HEK293 (cell line): ENCODE measurements around the gene ITGB2.

Experiments used
- CTCF ChIA-PET: fragments of 350-600 bp; formaldehyde crosslinking; extraction: SDS; loops from one replicate; lab custom pipeline; 2021; ENCODE audit warnings: antibody characterized with exemption; lab: Yijun Ruan, JAX
- POLR2A ChIA-PET: fragments of 300-600 bp; formaldehyde crosslinking; extraction: SDS; loops from one replicate; lab custom pipeline; 2020; ENCODE audit warnings: antibody characterized with exemption, inconsistent platforms; lab: Yijun Ruan, JAX
- H3K27ac ChIP-seq: fragments of 200-500 bp; sonication (Bioruptor generic); 2 replicates; pipeline ENCODE4 v1.5.1; 2014; ENCODE audit warnings: low read depth, low read length, control low read depth, inconsistent platforms; ENCODE audit errors: extremely low read depth
- H3K36me3 ChIP-seq, 2 experiments: fragments of 200-500 bp in 1 of 2; sonication (Bioruptor generic) in 1 of 2; 1 replicate in 1 of 2; 2 replicates in 1 of 2; pipeline ENCODE4 v1.5.1; 2014 to 2017; ENCODE audit warnings: inconsistent platforms in 2 of 2, low read length in 2 of 2; ENCODE audit not compliant: control insufficient read depth in 2 of 2, insufficient read depth in 1 of 2
- H3K4me1 ChIP-seq: fragments of 200-500 bp; sonication (Bioruptor generic); 2 replicates; pipeline ENCODE4 v1.5.1; 2014; ENCODE audit warnings: mild to moderate bottlenecking, low read length, inconsistent platforms; ENCODE audit not compliant: control insufficient read depth, insufficient read depth
- H3K4me3 ChIP-seq: 2 replicates; pipeline ENCODE4 v1.5.1; 2011; ENCODE audit warnings: low read depth, mild to moderate bottlenecking, control low read depth, low read length, moderate library complexity
- H3K9me3 ChIP-seq: fragments of 200-500 bp; sonication (Bioruptor generic); 2 replicates; pipeline ENCODE4 v1.5.1; 2014; ENCODE audit warnings: low read depth, low read length, inconsistent platforms; ENCODE audit not compliant: control insufficient read depth, insufficient read depth
- EGR2 ChIP-seq: fragments of 450-650 bp; formaldehyde crosslinking; IDR thresholded peaks from 2 replicates; pipeline ENCODE4 v1.5.1; 2016; ENCODE audit warnings: low read depth, missing biosample characterization, missing genetic modification characterization
- KLF17 ChIP-seq: fragments of 450-650 bp; formaldehyde crosslinking; IDR thresholded peaks from 2 replicates; pipeline ENCODE4 v1.5.1; 2016; ENCODE audit warnings: missing biosample characterization, missing genetic modification characterization
- MEIS1 ChIP-seq: sonication (generic); formaldehyde crosslinking; IDR thresholded peaks from 2 replicates; pipeline ENCODE4 v1.8.1; 2022; ENCODE audit warnings: missing genetic modification reagents, mild to moderate bottlenecking, borderline replicate concordance
- SP2 ChIP-seq: fragments of 450-650 bp; formaldehyde crosslinking; IDR thresholded peaks from 2 replicates; pipeline ENCODE4 v1.5.1; 2016; ENCODE audit warnings: missing biosample characterization, missing genetic modification characterization
- ZEB2 ChIP-seq: fragments of 450-650 bp; formaldehyde crosslinking; IDR thresholded peaks from 2 replicates; pipeline ENCODE4 v1.5.1; 2016; ENCODE audit warnings: missing biosample characterization, missing genetic modification characterization
- ZFHX2 ChIP-seq: fragments of 450-650 bp; formaldehyde crosslinking; conservative IDR thresholded peaks from 2 replicates; pipeline ENCODE4 v1.5.1; 2016; ENCODE audit warnings: missing biosample characterization, missing genetic modification characterization
- ZNF221 ChIP-seq: fragments of 450-650 bp; formaldehyde crosslinking; IDR thresholded peaks from 2 replicates; pipeline ENCODE4 v1.5.1; 2017; ENCODE audit warnings: missing biosample characterization, missing genetic modification characterization, borderline replicate concordance
- ZNF266 ChIP-seq: fragments of 450-650 bp; formaldehyde crosslinking; IDR thresholded peaks from 2 replicates; pipeline ENCODE4 v1.5.1; 2016; ENCODE audit warnings: missing biosample characterization, missing genetic modification characterization, low read depth
- ZNF302 ChIP-seq: fragments of 450-650 bp; formaldehyde crosslinking; IDR thresholded peaks from 2 replicates; pipeline ENCODE4 v1.5.1; 2016; ENCODE audit warnings: missing biosample characterization, missing genetic modification characterization, low read depth
- ZNF518A ChIP-seq: fragments of 450-650 bp; formaldehyde crosslinking; conservative IDR thresholded peaks from 2 replicates; pipeline ENCODE4 v1.5.1; 2016; ENCODE audit warnings: low read depth, missing biosample characterization, missing genetic modification characterization
- ZNF585B ChIP-seq: fragments of 450-650 bp; formaldehyde crosslinking; IDR thresholded peaks from 2 replicates; pipeline ENCODE4 v1.5.1; 2016; ENCODE audit warnings: missing biosample characterization, missing genetic modification characterization
- ZNF596 ChIP-seq: fragments of 450-650 bp; IDR thresholded peaks from 2 replicates; pipeline ENCODE4 v1.5.0; 2018; ENCODE audit warnings: missing biosample characterization, mild to moderate bottlenecking, missing genetic modification characterization, moderate library complexity
- ZNF610 ChIP-seq: fragments of 450-650 bp; formaldehyde crosslinking; IDR thresholded peaks from 2 replicates; pipeline ENCODE4 v1.5.1; 2016; ENCODE audit warnings: missing biosample characterization, missing genetic modification characterization, borderline replicate concordance
- ZNF830 ChIP-seq: fragments of 450-650 bp; IDR thresholded peaks from 2 replicates; pipeline ENCODE4 v1.5.0; 2018; ENCODE audit warnings: missing biosample characterization, missing genetic modification characterization, low read depth, mild to moderate bottlenecking, moderate library complexity

Gene ITGB2

GRCh38 chr21:44848821-44849521 is 71.7 kb downstream of the ITGB2 start (continued):
- no peak for TF ChIP-seq ZNF610 (tag by site-specific recombination)
- no peak for TF ChIP-seq ZNF830 (tag by site-specific recombination)
- TF ChIP-seq, all 188 proteins: peak for 0

- Histone ChIP-seq H3K4me1 (no peaks in the 10 kb centered on the region), H3K27ac (no peak overlapping the region), H3K9me3 (no peaks in the 10 kb centered on the region), H3K4me3 (no peak overlapping the region), H3K36me3 (peaks cover 0 to 39% of the 10 kb centered on the region in 2 experiments; a peak in 2 of 3 replicates)
- POLR2A ChIA-PET: interaction anchor here (0.6 kb wide), 1 partner anchor 26 kb away, joined by 3 read pairs; no protein-coding TSS in a partner anchor
- TF ChIP-seq ZNF596 (no peak), ZNF585B (tag by site-specific recombination) (no peak), ZNF221 (tag by site-specific recombination) (no peak), ZEB2 (tag by site-specific recombination) (no peak), ZNF518A (no peak), ZFHX2 (peak; percentile 67), MEIS1 (CRISPR knock-in tag) (no peak), EGR2 (tag by site-specific recombination) (peak; percentile 44; the same call in 1 of the 2 replicates), ZNF266 (tag by site-specific recombination) (no peak), KLF17 (tag by site-specific recombination) (no peak), ZNF302 (tag by site-specific recombination) (no peak), SP2 (tag by site-specific recombination) (no peak)
- CTCF ChIA-PET: interaction anchor here (1.8 kb wide), 1 partner anchor 47 kb away, joined by 8 read pairs; no protein-coding TSS in a partner anchor
Observed at GRCh38 chr21:44847261-44848056, 73.2 kb downstream of the ITGB2 start.
